Erythroblast (primary cell): ENCODE results near the gene DIS3L.
A peak's percentile ranks its signal among the peaks of the same experiment; 100 is the strongest.
"Not testable (repeated sequence)": the region's sequence is repeated elsewhere in the genome, so short reads cannot be mapped to it uniquely, and the experiment has no call there.

Experiments used
- DNase-seq, 2 experiments: peaks; one replicate each; lab custom pipeline; 2025; lab: John Stamatoyannopoulos, UW
- GATA1 ChIP-seq: IDR thresholded peaks from 2 replicates; pipeline ENCODE4 v1.6.1; 2011; ENCODE audit warnings: low read depth, mild to moderate bottlenecking, control low read depth, low read length, moderate library complexity
- POLR2A ChIP-seq: IDR thresholded peaks from 2 replicates; pipeline ENCODE4 v1.6.1; 2011; ENCODE audit warnings: mild to moderate bottlenecking, low read length

DIS3L gene

DNA sequence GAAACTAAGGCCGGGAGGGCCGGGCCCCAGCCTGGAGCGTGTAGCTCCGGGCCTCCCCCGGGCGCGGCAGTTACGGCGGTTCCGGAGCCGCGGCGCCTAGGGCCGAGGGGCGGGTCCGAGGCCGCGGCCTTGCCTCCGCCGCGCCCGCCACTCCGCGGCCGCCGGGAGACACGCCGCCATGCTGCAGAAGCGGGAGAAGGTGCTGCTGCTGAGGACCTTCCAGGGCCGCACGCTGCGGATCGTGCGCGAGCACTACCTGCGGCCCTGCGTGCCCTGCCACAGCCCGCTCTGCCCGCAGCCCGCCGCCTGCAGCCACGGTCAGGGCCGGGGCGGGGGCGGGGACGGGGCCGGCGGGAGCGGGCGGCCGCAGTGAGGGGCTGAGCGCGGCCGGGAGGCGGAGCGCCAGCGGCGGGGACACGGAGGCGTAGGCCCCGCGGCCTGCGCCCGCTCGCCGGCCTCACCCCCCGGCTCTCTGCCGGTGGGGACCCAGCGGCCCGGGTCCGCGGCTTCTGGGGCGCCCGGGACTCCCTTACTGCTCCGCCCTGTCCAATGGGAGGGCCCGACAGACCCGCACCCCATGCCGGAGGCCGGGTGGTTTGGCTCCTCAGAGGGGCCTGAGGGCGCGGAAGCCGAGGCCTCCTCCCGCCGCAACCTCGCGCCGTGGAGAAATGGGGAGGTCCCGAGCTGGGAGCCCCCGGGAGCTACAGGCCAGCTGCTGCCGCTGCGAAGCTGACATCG, at the start of gene DIS3L:
Gene DIS3L (plus strand): TSS at position 150 of the 738 bp plus-strand sequence. CDS start 29 bp downstream, at position 179.
- TF ChIP-seq GATA1 (no peak), POLR2A (peak; percentile 58)

DNA sequence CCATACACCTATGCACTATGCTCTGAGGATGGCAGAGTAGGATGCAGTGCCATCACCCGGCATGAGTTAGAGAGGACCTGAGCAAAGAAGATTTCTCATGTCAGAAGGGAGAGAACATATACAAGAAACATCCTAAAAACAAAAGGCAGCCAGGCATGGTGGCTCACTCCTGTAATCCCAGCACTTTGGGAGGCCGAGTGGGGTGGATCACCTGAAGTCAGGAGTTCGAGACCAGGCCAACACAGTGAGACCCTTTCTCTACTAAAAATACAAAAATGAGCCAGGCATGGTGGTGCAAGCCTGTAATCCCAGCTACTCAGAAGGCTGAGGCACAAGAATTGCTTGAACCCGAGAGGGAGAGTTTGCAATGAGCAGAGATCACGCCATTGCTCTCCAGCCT, 47.5 kb upstream of the DIS3L start:
- not testable (repeated sequence) for DNase-seq

More for the DNA sequence above, at the start of gene DIS3L:
- peak; percentile 83 to 88 for DNase-seq

DNA sequence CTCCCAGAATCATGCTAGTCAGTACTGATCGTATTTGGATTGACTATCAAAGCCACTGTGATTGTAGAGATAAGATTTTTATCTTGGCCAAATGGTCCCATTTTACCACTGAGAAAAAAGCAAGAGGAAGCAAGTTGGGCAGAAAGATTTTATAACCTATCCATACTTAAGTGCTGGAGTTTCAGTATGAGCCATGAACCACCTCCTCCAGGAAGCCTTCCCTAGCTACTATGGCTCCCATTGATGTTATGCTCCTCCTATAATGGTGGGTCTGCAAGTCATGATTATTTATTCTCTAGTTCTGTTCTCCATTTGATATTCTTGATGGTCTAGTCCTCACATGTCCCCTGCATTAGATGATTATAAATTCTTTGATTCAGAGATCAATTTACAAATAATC, 46.4 kb upstream of the DIS3L start:
- TF ChIP-seq POLR2A (no peak), GATA1 (no peak)

DNA sequence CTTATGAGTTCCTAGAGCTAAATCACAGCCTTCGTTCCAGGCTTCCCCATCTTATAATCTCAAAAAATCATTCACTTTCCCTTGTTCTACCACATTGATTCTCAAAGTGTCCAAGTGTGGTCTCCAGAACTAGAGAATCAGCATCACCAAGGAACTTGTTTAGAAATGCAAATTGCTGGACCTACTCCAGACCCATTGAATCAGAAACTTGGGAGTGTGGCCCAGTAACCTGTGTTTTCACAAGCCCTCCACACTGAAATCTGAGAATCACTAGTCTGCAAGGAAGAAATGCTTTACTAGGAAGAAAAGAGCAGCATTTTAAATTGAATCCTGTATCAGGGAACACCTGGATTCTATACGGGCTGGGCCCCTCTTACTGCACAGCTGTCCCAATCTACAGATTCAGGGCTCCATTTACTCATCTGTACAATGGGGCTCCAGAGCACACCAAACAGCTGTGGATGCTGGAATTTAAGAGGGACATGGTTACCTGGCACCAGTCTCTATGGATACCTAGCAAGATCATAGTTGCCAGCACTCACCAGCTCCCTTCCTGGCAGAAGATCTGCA, 43.7 kb upstream of the DIS3L start:
- no peak for DNase-seq
- TF ChIP-seq POLR2A (no peak), GATA1 (no peak)

More for the DNA sequence above, 46.4 kb upstream of the DIS3L start:
- no peak for DNase-seq

DNA sequence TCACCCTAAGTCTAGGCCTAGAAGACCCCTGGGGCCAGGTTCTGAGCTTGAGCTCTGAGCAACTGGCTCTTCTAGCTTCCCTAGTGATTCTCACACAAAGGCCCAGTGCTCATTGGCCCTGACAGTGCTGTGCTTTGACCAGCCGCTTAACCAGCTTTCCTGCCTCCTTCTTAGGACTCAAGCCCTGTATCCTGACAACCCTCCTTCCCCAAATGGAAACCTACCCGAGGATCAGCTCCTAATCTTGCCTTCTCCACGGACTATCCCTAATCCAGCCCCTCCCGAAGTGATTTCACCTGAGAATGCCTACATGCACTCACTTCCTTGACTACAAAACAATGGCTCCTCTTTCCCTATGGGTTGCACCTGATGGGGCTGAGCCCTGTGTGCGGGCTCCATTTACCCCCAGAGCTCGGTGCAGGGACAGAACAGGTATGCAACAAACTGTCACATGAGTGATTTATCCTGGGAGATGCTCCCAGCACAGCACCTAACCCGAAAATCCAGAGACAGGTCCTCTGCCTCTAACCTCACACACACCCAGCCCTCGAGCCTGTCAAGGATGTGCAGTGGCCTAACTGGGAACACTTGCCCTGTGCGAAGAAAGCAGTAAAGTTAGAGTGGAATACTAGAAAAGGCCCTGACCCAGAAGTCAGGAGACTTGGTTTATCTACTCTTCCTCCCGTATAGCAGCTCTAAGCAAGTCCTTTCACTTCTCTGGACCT, 42.1 kb upstream of the DIS3L start:
- TF ChIP-seq POLR2A, result no peak
- TF ChIP-seq GATA1, result no peak
- DNase-seq, result no peak

DNA sequence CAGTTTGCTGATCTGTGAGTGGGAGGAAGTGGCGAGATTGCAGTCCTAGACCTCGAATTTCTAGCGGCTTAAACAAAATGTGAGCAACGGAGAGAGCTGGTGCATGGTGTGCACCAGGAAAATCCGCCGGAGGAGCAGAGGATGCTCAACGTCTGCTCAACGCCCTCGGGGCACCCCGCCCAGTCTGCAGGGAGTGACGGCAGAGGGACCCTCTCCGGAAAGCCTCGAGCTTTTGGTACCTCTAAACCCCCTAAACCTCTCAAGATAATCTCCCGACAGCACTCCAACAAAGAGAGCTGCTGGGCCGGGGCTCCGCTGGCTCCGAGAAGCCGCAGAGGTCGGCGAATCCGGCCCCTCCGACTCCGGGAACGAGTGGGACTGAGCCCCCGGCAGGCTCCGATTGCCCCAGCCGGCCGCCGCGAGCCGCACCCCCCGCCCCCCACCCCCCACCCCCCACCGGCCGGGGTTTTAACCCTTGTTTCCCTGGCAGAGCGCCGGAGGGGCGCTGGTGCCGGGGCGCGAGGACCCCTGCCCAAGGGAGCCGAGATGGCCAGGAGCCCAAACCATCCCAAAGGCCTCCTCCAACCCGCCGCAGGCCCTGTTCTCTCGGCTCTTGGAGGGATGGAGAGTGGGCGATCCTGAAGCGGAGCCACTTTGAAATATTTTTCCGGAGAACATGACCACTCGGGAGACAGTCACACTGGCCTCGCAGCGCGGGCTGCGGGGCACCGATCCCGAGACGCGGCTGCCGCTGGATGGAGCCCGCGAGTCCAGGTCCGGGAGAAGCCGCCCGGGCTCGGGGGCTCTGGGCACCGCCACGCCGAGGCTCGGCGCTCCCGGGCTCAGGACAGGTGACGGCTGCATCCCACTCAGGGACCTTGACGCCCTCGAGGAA, 41.3 kb upstream of the DIS3L start:
- TF ChIP-seq GATA1 (no peak), POLR2A (no peak)
- peak; percentile 28 to 54 for DNase-seq

DNA sequence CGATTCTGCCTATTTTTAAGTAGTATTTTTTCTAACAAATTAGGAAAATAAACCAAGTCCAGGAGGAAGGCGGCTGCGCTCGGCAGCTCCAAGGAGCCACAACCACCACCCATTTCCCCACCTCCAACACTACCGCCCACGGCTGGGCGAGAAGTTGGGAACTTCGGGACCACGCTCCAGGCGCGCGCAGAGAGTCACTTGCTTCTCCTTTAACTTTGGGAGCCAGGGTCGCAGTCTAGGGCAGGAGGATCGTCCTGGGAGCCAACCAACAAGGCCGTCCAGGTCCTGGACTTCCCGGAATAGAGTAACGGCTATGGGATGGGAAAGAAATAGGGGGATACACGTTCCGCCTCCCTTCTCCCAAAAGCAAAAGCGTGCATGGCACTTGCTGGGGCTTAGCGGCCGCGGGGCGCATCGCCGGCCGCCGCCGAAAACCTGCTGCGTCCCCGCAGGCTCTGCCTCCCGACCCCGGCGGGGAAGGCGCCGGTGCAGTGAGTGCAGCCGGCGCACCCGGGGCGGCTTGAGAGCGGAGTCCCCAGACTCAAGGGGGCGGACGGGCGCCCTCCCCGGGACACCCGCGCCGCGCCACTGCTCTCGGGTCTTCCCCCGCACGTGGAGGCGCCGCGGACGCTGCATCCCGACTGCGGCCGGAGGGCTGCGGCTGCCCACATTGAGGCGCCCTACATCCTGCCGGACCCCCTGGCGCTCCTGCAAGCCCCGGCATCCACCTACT, 40.5 kb upstream of the DIS3L start:
- peak in 1 of 2 experiments; percentile 13 for DNase-seq
- no peak for TF ChIP-seq GATA1
- TF ChIP-seq POLR2A, result no peak

DNA sequence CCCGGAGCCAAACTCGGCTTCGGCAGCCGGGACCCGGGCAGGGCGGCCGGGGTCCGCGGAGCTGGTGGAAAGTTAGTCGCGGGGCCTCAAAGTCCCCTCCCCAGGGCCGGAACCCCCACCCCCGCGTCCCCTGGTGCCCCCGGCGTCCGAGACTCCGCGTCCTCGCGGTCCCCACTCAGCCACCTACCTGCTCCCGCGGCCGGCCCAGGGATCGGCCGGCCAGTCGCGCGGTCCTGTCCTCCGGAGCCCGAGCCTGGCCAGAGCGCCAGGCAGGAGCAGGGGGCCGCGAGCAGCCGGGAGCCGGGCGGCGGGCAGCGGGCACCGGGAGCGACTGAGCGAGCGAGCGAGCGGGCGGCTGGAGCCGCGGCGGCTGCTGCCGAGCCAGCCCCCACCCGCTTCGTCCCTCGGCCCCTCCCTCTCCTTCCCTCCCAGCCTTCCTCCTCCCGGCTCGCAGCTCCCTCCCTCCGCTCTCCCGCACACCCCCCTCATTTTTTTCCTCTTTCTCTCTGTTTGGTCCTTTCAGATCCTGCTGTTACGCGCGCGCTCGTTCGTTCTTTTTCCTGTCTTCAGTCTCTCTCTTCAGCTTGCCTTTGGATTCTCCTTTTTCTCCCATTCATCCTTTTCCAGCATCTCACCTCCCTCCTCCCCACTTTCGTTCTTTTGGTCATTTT, 39.8 kb upstream of the DIS3L start, which contains the start of gene MEGF11:
Gene MEGF11 (minus strand): TSS at position 333 of the 671 bp plus-strand sequence. CDS start 125,347 bp downstream, outside the sequence.
- TF ChIP-seq GATA1 (no peak), POLR2A (no peak)
- DNase-seq, result no peak

DNA sequence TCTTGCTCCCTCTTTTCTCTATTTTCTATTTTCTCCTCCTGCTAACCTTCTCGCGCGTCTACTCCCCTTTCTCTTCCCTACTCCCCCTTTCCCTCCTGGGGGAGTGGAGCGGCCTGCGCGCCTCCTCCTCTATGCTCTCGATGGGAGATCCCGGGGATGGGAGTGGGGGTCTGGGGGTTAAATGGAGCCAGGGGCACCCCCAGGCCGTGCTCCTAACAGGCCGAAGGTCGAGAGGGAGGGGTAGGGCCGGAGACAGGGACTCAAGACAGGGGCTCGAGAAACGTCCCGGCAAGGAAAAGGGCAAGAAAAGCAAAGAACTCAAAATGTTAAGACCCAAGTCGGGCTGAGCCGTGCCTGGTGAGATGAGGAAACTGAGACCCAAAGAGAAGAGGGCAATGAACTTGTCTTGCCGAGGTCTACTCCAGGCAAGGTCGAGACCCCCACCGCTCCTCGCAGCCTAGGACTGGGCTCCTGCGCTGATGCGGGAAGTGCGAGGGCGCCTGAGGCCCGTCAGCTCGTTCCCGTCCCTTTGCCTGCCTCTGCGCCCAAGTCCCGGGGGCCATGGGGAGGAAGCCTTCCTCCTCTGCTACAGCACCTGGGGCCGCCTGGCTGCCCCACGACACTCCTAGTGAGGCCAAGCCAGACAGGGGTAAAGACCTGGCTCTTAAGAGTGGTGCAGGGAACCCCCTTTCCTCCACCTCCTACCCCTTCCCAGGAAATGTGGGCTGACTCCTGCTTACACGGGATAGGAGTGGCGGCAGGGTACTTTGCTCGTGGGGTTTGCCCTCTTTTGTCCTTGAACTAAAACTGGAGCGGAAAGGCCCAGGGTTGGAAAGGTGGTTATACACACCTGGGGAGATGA, 39.0 kb upstream of the DIS3L start:
- no peak for DNase-seq
- TF ChIP-seq POLR2A (no peak), GATA1 (no peak)

DNA sequence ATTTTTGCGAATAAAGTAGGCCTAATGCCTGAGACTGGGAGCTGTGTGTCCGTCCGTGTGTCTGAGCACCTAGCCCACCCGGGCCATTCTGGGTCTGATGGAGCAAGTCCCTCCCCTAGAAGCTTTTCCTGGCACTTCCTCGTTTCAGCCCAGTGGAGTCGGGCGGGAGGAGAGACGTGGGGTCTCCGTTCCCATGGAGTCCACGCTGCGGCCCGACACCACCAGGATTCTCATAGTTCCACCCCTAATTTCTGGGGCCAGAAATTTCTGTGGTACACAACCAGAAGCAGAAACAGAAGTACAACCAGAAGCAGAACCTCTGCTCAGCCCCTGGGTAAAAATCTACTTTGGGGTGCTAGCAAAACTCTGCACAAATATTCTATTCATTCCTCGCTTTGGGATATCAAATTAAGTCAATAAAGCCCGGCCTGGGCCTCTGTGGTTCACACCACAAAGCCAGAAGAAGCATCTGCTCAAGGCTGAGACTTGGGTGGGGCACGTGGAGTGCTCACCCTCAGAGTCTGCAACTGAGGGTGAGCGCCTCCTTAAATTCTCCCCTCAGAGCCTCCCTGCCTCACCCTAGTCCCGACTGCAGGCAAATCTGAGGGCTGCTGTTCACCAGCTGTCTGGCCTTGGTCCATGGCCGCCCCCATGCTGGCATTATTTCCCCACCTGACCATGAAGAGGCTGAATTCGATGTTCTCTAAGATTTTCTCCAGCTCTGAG, 38.3 kb upstream of the DIS3L start:
- DNase-seq, result no peak
- no peak for TF ChIP-seq POLR2A
- TF ChIP-seq GATA1, result no peak

DNA sequence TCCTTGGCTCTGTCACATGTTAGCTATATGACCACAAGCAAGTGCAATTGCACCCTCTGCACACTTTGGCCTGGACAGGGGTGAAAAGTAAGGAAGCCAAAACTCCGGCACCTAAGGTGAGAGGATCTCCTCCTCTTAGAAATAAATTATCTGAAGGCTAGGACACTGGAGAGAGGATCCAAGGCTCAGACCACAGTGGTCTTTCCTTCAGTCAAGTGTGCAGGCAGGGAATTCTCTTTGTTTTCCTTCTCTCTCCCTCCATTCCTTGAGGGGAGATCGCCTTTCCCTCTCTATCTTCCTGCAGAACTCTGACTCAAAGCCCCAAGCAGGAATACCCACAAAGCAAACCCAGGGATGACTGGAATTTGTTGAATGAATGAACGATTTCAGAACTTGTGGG, 36.7 kb upstream of the DIS3L start:
- DNase-seq, result no peak
- TF ChIP-seq GATA1 (no peak), POLR2A (no peak)
